ENCODE results near the gene TRPM8.
"Not testable (repeated sequence)": the region's sequence is repeated elsewhere in the genome, so short reads cannot be mapped to it uniquely, and the experiment has no call there.

Gene TRPM8

DNA sequence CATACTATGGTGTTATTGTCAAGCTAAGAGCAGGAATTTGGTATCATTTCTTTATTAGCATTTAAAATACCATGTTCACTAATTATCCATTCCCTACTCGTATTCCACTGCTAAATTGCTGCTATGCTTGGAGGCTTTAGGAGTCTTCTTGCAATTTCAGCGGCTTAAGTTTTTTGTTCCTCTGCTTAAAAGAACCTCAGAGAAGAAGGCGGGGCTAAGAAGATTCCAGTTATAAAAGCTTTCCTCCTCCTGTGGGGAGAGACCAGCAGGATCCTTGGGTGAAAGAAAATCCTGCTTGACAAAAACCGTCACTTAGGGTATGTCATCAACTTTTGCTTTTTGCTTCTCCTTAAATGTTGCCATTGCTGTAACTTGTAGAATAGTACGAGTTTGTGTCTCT, at the start of gene TRPM8:
Gene TRPM8, plus strand, starts transcription at position 258 of the 400 bp plus-strand sequence. CDS start 9,165 bp downstream, outside the sequence.
- DNase-seq (ENCODE audit: low read depth), result no peak
- no peak within 1 kb of the TSS for H3K4me3 ChIP-seq (ENCODE audit: control insufficient read depth, low read depth, low read length)
- TF ChIP-seq CTCF (conservative IDR thresholded peaks at IDR 0.05; ENCODE audit: control insufficient read depth, insufficient read depth, low read depth, low read length), result no peak

DNA sequence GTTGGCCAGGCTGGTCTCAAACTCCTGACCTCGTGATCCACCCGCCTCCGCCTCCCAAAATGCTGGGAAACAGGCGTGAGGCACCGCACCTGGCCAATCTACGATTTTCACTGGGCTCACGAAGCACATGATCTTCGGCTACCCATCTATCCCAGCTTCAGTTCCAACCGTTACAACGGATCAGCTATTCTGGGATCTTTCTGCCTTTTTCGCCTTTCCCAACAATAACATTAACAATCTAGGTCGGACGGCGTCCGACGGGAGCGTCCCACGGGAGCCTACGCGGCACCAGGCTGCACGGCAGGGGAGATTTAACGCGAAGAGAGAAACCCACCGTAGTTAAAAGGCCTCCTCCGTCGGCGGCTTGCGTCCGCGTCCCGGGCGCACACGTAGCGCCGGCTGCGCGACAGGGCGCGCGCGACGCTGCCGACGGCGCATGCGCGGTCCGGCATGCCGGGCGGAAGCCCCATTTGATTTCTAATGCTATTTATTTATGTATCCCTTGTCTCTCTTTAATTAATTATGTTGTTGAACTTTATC, 49.1 kb upstream of the TRPM8 start, which contains the start of gene MSL3B:
Gene MSL3B, minus strand, starts transcription at position 394 of the 540 bp plus-strand sequence.
- peak; percentile 50 for DNase-seq (ENCODE audit: low read depth)
- H3K4me3 ChIP-seq (ENCODE audit: control insufficient read depth, low read depth, low read length), result peak within 1 kb of the TSS; percentile 64
- TF ChIP-seq CTCF (conservative IDR thresholded peaks at IDR 0.05; ENCODE audit: control insufficient read depth, insufficient read depth, low read depth, low read length), result no peak

DNA sequence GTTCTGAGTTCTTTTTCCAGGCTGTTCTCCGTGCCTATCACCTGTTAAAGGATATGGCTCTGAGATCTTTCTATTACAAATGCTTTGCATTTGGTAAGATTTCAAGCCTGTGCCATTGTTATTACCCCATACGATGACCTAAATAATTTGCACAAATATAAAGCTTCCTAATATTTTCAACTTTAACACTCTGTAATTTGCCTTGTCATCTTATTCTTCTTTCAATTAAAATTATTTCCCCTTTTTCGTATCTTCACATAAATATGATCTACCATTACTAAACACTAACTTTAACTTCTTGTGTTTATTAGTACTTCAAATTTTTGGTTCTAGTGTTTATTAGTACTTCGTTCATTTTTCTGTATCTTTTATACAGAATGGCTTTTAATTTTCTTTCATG, 45.7 kb upstream of the TRPM8 start:
- H3K4me3 ChIP-seq (ENCODE audit: control insufficient read depth, low read depth, low read length), result no peak overlapping the region
- TF ChIP-seq CTCF (conservative IDR thresholded peaks at IDR 0.05; ENCODE audit: control insufficient read depth, insufficient read depth, low read depth, low read length), result no peak
- no peak for DNase-seq (ENCODE audit: low read depth)

DNA sequence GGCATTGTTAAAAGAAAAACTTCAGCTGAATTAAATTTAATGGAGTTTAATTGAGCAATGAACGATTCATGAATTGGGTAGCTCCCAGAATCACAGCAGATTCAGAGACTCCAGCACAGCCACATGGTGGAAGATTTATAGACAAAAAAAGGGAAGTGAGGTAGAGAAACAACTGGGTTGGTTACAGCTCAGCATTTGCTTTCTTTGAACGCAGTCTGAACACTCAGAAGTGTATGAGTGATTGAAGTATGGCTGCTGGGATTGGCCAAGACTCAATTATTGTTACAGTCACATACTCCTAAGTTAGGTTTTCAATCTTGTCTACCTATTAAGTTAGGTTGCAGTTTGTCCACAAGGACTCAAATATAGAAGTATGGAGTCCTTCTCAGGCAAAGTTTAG, 45.0 kb upstream of the TRPM8 start:
- not testable (repeated sequence) for H3K4me3 ChIP-seq (ENCODE audit: control insufficient read depth, low read depth, low read length); DNase-seq (ENCODE audit: low read depth)

DNA sequence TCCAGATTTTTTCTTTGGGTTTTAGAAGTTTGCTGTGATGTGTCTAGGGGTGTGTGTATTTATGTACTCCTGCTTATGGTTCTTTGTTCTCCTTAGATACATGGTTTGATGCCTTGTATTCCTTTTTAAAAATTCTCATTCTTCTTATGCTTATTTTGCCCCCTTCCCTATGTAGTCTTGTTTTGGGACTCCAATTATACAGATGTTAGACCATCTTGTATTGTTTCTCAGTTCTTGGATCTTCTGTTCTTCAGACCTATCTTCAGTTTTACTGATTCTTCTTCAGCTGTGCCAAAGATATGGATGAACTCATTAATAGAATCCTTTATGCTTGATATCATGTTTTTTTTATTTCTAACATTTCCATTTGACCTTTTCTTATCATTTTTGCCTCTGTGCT, 34.8 kb upstream of the TRPM8 start:
- no peak for TF ChIP-seq CTCF (conservative IDR thresholded peaks at IDR 0.05; ENCODE audit: control insufficient read depth, insufficient read depth, low read depth, low read length)
- no peak for DNase-seq (ENCODE audit: low read depth)
- no peak overlapping the region for H3K4me3 ChIP-seq (ENCODE audit: control insufficient read depth, low read depth, low read length)

DNA sequence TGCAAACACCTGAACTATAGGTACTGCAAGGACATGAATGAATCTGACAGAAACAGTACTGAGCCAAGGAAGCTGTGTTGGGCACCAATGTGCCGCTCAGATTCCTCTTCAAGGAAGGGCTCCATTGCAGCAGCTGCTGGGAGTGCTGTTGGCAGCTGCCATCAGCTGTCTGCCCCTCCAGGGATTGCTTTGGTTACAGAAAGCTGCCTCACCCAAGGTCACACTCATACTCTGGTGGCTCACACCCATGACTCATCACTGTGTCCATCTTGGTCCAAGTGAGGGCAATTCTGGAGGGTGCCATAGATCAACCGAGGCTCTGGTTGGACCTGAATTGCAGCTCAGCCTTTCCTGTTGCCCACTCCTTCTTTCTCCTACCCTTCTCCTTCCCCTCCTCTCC, 24.4 kb upstream of the TRPM8 start:
- TF ChIP-seq CTCF (conservative IDR thresholded peaks at IDR 0.05; ENCODE audit: control insufficient read depth, insufficient read depth, low read depth, low read length), result no peak
- H3K4me3 ChIP-seq (ENCODE audit: control insufficient read depth, low read depth, low read length), result no peak overlapping the region
- DNase-seq (ENCODE audit: low read depth), result no peak

GRCh38 chr2:233896253-233896652, 20.9 kb upstream of the TRPM8 start:
- not testable (repeated sequence) for H3K4me3 ChIP-seq (ENCODE audit: control insufficient read depth, low read depth, low read length); DNase-seq (ENCODE audit: low read depth)

DNA sequence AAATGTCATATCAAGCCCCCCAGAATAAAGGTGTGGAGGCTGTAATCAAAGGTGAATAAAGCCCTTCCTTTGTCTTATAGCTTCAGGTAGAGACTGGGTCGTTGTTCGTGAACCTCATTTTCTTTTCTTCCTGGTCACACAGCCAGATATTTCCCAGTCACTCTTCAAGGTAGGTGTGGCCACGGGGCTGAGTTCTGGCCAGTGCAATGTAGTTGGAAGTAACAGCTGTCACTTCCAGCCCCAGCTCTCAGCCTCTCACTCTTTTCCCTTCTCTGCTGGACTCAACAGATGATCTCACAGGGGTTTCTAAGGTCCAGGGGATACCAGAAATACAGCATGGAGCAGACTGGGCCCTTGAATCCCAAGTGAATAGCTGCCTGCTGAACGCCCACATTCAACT, 15.8 kb upstream of the TRPM8 start:
- no peak for TF ChIP-seq CTCF (conservative IDR thresholded peaks at IDR 0.05; ENCODE audit: control insufficient read depth, insufficient read depth, low read depth, low read length)
- no peak for DNase-seq (ENCODE audit: low read depth)
- no peak overlapping the region for H3K4me3 ChIP-seq (ENCODE audit: control insufficient read depth, low read depth, low read length)

All from fibroblast of mammary gland (primary cell).